Head of caudate nucleus (tissue), 42 donors: ENCODE results near the gene CPE.
A peak's percentile ranks its signal among the peaks of the same experiment; 100 is the strongest.

Experiments
- DNase-seq, 42 donors: peaks; one replicate each; pipeline versions ENCODE4 v3.0.0 to v3.0.0-alpha.2; 2020 to 2021; ENCODE audit warnings: mixed read lengths in 7 of 42
- intact Hi-C: fragments of 100-400 bp; cut with DNase I; formaldehyde crosslinking; loops from one replicate; pipeline ENCODE4 v1.15.0; 2022

The CPE gene

DNA sequence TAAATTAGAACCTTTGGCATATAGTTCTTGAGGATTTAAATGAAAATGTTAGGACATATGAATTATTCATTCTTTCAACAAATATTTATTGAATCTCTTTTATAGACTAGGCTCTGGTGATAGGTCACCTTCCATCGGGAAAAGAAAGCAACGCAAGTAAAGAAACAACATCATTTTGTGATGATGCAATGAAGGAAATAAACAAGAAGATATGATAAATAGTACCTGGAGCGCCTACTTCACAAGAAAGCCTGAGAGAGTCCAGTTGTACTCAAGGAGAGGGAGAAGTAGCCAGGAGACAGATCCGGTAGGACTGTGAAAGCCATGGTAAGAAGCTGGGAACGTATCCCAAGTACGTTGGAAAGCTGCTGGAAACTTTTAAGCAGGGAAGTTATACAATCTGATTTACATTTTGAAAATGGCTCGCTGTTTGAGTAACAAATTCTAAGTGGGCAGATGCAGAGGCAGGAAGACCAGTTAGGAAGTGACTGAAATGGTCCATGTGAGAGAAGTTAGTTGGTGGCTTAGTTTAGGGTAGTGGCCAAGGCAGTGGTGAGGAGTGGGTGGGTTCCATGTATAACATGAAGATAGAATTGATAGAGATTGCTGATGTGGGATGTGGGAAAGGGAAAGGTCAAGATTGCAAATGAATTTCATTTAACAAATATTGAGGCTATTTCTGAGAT, 17.7 kb upstream of the CPE start:
- intact Hi-C loops = no loop called here

DNA sequence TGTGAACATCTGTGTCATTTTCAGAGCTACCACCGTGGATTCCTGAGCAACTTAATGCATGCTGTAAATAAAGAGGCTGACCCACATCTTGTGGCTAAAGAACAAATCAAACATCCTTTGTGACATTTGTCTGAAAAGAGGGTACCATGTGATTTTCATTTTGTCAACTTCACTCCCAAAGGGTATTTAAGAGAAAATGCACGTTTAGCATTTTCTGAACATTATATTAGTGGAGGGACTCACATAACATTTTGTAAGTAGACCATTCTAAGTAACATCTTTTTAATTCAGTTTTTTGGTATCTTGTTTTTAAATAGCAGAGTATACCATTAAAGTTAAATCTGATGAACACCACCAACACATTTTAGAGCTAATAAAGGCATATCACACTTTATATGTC, 17.0 kb upstream of the CPE start:
- DNase-seq = no peak
- intact Hi-C loops = no loop called here

More for the DNA sequence above, 17.7 kb upstream of the CPE start:
- no peak for DNase-seq

GRCh38 chr4:165364452-165365080, 14.2 kb upstream of the CPE start:
- DNase-seq = no peak
- intact Hi-C loops = no loop called here

- DNase-seq = no peak
- intact Hi-C loops = no loop called here
Observed at GRCh38 chr4:165367040-165367439, 11.8 kb upstream of the CPE start.

GRCh38 chr4:165368114-165368513, 10.7 kb upstream of the CPE start:
- DNase-seq = no peak
- intact Hi-C loops = no loop called here

DNA sequence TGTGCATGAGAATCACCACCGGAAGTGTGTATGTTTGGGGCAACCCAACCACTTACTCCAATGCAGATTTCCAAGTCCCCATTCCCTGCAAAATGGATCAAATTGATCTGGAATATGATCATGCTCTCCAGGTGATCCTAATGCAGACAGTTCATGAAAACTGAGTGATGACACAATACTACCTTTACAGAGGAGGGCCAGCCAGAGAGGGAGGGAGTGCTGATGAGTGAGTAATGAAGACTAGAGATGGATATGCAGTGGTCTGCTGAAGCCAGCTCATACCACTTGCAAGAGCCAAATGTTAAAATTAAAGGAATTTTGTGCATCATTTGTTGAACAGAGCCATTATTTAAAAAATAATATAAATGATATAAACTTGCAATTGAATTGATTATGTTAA, 10.2 kb upstream of the CPE start:
- intact Hi-C loops = no loop called here

DNA sequence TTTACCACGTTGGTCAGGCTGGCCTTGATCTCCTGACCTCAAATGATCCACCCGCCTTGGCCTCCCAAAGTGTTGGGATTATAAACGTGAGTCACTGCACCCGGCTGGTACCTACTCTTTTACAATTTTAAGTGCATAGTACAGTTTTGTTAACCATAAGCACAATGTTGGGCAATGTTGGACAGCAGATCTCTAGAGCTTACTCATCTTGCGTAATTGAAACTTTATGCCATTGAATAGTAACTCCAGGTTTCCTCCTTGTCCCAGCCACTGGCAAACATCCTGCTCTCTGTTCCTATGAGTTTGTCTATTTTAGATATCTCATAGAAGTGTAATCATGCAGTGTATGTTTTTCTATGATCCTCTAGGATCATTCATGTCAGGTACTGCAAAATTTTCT, 9.3 kb upstream of the CPE start:
- intact Hi-C loops = no loop called here
- no peak for DNase-seq

More for the DNA sequence above, 10.2 kb upstream of the CPE start:
- DNase-seq = no peak

DNA sequence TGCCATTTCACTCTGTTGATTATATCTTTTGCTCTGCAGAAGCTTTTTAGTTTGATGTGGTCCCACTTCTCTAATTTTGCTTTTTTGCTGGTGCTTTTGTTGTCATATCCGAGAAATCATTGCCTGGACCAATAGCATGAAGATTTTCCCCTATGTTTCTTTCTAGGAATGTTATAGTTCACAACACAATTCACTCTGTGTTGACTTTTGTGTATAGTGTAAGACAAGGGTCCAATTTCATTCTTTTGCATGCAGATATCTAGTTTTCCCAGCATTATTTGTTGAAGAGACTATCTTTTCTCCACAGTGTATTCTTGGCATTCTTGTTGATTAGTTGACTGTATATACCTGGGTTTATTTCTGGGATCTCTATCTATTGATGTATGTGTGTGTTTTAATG, 8.3 kb upstream of the CPE start:
- intact Hi-C loops = no loop called here
- no peak for DNase-seq

- DNase-seq = no peak
- intact Hi-C loops = no loop called here
Observed at GRCh38 chr4:165375465-165375864, 3.3 kb upstream of the CPE start.

GRCh38 chr4:165378398-165378744, 437 bp upstream of the CPE start:
- intact Hi-C loops = no loop called here
- DNase-seq = no peak

DNA sequence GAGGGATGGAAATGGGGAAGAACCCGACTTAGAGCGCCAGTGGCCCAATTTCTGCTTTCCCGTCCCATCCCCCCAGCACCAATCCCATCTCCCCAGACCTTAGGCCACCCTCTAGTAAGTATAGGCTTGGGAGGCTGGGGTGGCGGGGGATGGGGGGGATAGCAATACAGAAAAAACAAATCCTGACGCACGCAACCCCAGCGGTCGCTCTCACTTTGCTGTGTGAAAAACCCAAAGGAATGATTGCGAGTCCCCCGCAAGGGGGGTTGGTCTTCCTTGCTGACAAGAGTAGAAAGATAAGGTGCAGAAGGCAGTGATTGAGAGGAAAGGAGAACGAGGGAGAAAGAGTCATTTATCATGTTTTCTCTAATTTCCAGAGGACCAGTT, 863 bp downstream of the CPE start:
- intact Hi-C loops = loop anchor here (10.0 kb wide), 1 partner anchor 85 kb away; no protein-coding TSS in a partner anchor
- peak in 41 of 42 donors; percentile 27 to 78 (median 49) for DNase-seq

- no peak for DNase-seq
- intact Hi-C loops = loop anchor here (10.0 kb wide), 1 partner anchor 84 kb away; no protein-coding TSS in a partner anchor
Observed at GRCh38 chr4:165380805-165381204, 2.0 kb downstream of the CPE start.

DNA sequence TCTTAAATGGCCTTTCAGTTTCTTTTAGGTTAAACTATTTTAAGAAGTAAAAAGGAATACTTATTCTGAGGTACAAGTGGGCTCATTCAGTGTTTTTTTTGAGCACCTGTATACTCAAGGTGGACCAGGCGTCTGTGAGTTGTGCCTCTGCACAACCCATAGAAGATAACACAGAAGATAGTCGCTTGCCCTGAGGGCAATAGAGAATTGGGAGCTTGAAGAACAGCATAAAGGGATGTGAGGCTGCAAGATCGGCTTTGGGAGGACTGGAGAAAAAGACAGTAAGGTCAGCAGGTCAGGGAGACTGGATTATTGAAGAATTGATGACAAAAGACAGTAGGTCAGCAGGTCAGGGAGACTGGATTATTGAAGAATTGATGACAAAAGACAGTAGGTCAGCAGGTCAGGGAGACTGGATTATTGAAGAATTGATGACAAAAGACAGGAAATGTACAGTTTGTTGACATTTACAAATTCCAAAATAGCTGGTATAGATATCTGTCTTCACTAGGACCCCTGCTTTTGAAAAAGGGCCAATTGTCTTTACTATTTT, 3.1 kb downstream of the CPE start:
- intact Hi-C loops = loop anchor here (10.0 kb wide), 1 partner anchor 83 kb away; no protein-coding TSS in a partner anchor
- DNase-seq = no peak

- no peak for DNase-seq
- intact Hi-C loops = loop anchor here (10.0 kb wide), 1 partner anchor 82 kb away; no protein-coding TSS in a partner anchor
Observed at GRCh38 chr4:165382640-165383039, 3.8 kb downstream of the CPE start.

DNA sequence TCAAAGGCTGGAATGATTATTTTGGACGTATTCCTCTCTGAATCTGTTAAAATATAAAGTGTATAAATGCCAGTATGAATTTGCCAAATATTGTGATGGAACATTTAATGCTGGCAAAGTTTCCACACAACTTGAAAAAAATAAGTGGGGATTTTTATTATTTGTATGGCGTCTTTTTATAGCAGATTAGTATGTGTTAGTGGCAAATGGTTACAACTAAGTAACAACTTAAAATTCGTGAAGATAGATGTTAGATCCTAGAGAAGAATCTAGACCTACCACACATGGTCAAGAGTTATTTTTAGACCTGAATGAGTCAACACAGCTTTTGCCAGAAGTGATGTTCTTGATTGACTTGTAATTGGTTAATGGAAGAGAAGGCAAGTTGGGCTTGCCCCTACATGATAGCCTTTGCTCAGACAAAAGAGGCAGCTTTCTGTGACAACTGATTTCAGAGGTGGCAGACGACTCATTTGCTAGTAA, 4.8 kb downstream of the CPE start:
- intact Hi-C loops = loop anchor here (10.0 kb wide), 1 partner anchor 81 kb away; no protein-coding TSS in a partner anchor

GRCh38 chr4:165384186-165384585, 5.4 kb downstream of the CPE start:
- no peak for DNase-seq
- intact Hi-C loops = loop anchor here (10.0 kb wide), 1 partner anchor 81 kb away; no protein-coding TSS in a partner anchor

More for the DNA sequence above, 4.8 kb downstream of the CPE start:
- no peak for DNase-seq

DNA sequence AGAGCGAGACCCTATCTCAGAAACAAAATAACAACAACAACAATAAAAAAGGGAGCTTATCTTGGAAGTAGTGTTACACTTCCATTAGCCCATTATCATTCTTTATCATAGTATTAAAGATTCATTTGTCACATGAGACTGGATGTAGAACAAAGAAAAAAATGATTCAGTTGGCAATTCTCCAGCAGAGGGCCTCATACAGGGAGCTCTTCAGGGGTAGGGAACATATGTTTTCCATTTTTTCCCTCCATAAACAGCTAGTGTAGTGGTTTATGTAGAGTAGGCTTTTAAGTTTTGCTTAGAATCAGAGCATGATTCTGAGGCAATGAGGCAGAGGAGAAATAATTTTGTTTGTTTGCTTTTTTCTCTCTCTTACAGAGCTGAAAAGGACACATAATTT, 5.8 kb downstream of the CPE start:
- intact Hi-C loops = loop anchor here (10.0 kb wide), 1 partner anchor 80 kb away; no protein-coding TSS in a partner anchor
- no peak for DNase-seq

GRCh38 chr4:165385126-165385525, 6.3 kb downstream of the CPE start:
- intact Hi-C loops = loop anchor here (10.0 kb wide), 1 partner anchor 80 kb away; no protein-coding TSS in a partner anchor
- peak in 4 of 42 donors; percentile 15 to 55 (median 20) for DNase-seq

DNA sequence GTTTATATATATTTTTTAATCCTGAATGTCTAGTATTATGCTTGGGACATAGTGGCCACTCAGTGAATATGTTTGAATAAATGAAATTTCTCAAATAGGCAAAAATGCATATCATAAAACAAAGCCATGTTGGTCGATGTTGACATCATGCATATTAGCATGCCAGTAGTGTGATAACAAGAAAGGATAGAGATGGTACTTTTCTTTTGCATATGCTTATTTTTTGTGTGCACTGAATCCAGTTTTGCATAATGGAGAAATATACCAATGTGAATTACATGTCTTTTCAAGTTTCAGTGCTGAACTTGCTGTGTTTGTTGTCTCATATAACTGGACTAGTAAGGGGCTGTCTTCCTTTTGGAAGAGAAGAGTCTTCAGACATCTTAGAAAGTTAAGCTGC, 7.5 kb downstream of the CPE start:
- DNase-seq = no peak
- intact Hi-C loops = loop anchor here (10.0 kb wide), 1 partner anchor 78 kb away; no protein-coding TSS in a partner anchor

- intact Hi-C loops = loop anchor here (10.0 kb wide), 1 partner anchor 76 kb away; no protein-coding TSS in a partner anchor
Observed at GRCh38 chr4:165388756-165389155, 9.9 kb downstream of the CPE start.

More at GRCh38 chr4:165388756-165389155, 9.9 kb downstream of the CPE start:
- DNase-seq = no peak
